Measurements from ENCODE around the gene TMEM238L.

GRCh38 chr17:10757067-10757466, 46.8 kb downstream of the TMEM238L start:
- TF ChIP-seq, protein P1, sequence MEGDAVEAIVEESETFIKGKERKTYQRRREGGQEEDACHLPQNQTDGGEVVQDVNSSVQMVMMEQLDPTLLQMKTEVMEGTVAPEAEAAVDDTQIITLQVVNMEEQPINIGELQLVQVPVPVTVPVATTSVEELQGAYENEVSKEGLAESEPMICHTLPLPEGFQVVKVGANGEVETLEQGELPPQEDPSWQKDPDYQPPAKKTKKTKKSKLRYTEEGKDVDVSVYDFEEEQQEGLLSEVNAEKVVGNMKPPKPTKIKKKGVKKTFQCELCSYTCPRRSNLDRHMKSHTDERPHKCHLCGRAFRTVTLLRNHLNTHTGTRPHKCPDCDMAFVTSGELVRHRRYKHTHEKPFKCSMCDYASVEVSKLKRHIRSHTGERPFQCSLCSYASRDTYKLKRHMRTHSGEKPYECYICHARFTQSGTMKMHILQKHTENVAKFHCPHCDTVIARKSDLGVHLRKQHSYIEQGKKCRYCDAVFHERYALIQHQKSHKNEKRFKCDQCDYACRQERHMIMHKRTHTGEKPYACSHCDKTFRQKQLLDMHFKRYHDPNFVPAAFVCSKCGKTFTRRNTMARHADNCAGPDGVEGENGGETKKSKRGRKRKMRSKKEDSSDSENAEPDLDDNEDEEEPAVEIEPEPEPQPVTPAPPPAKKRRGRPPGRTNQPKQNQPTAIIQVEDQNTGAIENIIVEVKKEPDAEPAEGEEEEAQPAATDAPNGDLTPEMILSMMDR (IDR thresholded peaks at IDR 0.05), result no peak
- no peak for TF ChIP-seq POLR2A (IDR thresholded peaks at IDR 0.05)
